ENCODE results near the gene FETUB.

The FETUB gene, protein sequence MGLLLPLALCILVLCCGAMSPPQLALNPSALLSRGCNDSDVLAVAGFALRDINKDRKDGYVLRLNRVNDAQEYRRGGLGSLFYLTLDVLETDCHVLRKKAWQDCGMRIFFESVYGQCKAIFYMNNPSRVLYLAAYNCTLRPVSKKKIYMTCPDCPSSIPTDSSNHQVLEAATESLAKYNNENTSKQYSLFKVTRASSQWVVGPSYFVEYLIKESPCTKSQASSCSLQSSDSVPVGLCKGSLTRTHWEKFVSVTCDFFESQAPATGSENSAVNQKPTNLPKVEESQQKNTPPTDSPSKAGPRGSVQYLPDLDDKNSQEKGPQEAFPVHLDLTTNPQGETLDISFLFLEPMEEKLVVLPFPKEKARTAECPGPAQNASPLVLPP

GRCh38 chr3:186639778-186640472 is at the start of gene FETUB:
TSS of gene FETUB (plus strand) at chr3:186640399. CDS start at chr3:186640461, 62 bp downstream.
- POLR2A ChIA-PET, result no interaction called here
- CTCF ChIA-PET, result interaction anchor here (0.8 to 3.3 kb wide), 2 partner anchors 22 to 25 kb away, joined by 3 to 15 read pairs; no protein-coding TSS in a partner anchor
- H3K4me3 ChIP-seq (ENCODE audit: low read depth, low read length), result no peak within 1 kb of the TSS
- no peak for TF ChIP-seq CTCF (IDR thresholded peaks at IDR 0.05; ENCODE audit: insufficient read depth, low read length, missing control alignments)
- no peak for DNase-seq (ENCODE audit: low read depth, low spot score)

GRCh38 chr3:186590580-186591295 is 49.5 kb upstream of the FETUB start:
- CTCF ChIA-PET, result interaction anchor here (0.9 to 16.7 kb wide), 4 partner anchors 12 to 231 kb away, joined by 4 to 123 read pairs (median 6); partner anchors contain the start of gene AHSG
- no peak for DNase-seq (ENCODE audit: low read depth, low spot score)
- POLR2A ChIA-PET, result no interaction called here
- TF ChIP-seq CTCF (IDR thresholded peaks at IDR 0.05; ENCODE audit: insufficient read depth, low read length, missing control alignments), result no peak
- H3K4me3 ChIP-seq (ENCODE audit: low read depth, low read length), result no peak overlapping the region

- H3K4me3 ChIP-seq (ENCODE audit: low read depth, low read length), result no peak overlapping the region
- no peak for DNase-seq (ENCODE audit: low read depth, low spot score)
- CTCF ChIA-PET, result interaction anchor here (16.7 kb wide), 1 partner anchor 23 kb away, joined by 123 read pairs; the partner anchor contains the start of gene AHSG
- POLR2A ChIA-PET, result no interaction called here
- TF ChIP-seq CTCF (IDR thresholded peaks at IDR 0.05; ENCODE audit: insufficient read depth, low read length, missing control alignments), result no peak
Observed at GRCh38 chr3:186592682-186593081, 47.5 kb upstream of the FETUB start.

DNA sequence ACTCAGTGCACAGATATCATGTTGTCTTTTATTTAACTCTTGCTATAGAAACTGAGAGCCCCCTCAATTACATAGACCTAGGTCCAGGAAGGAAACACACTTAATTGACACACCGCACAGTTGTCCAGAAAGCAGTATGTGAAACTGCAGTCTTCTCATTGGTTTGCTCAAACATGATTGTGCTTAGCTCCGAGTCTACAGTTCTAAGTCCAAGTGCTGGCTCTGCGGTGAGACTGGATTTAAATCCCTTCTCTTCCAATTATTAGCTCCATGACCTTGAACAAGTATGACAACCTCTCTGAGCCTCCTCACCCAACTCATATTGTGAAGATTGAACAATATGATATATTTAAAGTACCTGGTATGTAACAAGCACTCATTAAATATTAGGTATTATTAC is 46.3 kb upstream of the FETUB start:
- CTCF ChIA-PET, result interaction anchor here (0.9 to 16.7 kb wide), 3 partner anchors 9 to 22 kb away, joined by 3 to 123 read pairs (median 3); partner anchors contain the start of gene AHSG
- no peak for TF ChIP-seq CTCF (IDR thresholded peaks at IDR 0.05; ENCODE audit: insufficient read depth, low read length, missing control alignments)
- POLR2A ChIA-PET, result no interaction called here
- DNase-seq (ENCODE audit: low read depth, low spot score), result no peak
- no peak overlapping the region for H3K4me3 ChIP-seq (ENCODE audit: low read depth, low read length)

GRCh38 chr3:186594591-186595113 is 45.5 kb upstream of the FETUB start:
- no peak overlapping the region for H3K4me3 ChIP-seq (ENCODE audit: low read depth, low read length)
- ChIA-PET CTCF (interaction anchor here (16.7 kb wide), 1 partner anchor 21 kb away, joined by 123 read pairs; the partner anchor contains the start of gene AHSG), POLR2A (no interaction called here)
- no peak for TF ChIP-seq CTCF (IDR thresholded peaks at IDR 0.05; ENCODE audit: insufficient read depth, low read length, missing control alignments)
- no peak for DNase-seq (ENCODE audit: low read depth, low spot score)

All from AG04449 (cell line).